Myometrial cell (primary cell): ENCODE measurements around the gene EIF4B. TPM values are rescaled to one million over a fixed set of nuclear protein-coding genes. Genes with fewer than 3 reads are reported as not detected.

Source experiments
- total RNA-seq: library from RNA; depleted of rRNA; stranded (reverse); fragments of >200 nt; gene quantifications from 2 replicates; pipeline ENCODE4 v1.2.3, GENCODE V29; 2015

The EIF4B gene
- 422 and 508 TPM in 2 replicates for total RNA-seq

GRCh38 chr12:53005986-53006809 lies at the start of gene EIF4B:
Gene EIF4B, plus strand, starts transcription at chr12:53006456. Its CDS starts 28 bp downstream, at chr12:53006484.

GRCh38 chr12:53049571-53050318 lies 43.5 kb downstream of the EIF4B start, which contains the start of gene TNS2:
Gene TNS2, plus strand, starts transcription at chr12:53050065. Its CDS starts 121 bp downstream, at chr12:53050186.

GRCh38 chr12:53079226-53080117 lies 73.2 kb downstream of the EIF4B start, which contains the start of gene SPRYD3:
Gene SPRYD3, minus strand, starts transcription at chr12:53079390. Its CDS starts 57 bp downstream, at chr12:53079333.

Other genes with a start within 250 kb of the EIF4B start
- gene KRT76, start 229.1 kb upstream of the EIF4B start, total RNA-seq, result not detected in 2 replicates
- gene KRT3, start 210.3 kb upstream of the EIF4B start, total RNA-seq, result not detected in 2 replicates
- not detected in 2 replicates for gene KRT4, start 192.3 kb upstream of the EIF4B start, total RNA-seq
- not detected in 2 replicates for gene KRT79, start 172.1 kb upstream of the EIF4B start, total RNA-seq
- not detected in 2 replicates for gene KRT78, start 157.5 kb upstream of the EIF4B start, total RNA-seq
- 551 and 563 TPM in 2 replicates for gene KRT8, start 101.4 kb upstream of the EIF4B start, total RNA-seq
- gene KRT18, start 57.3 kb upstream of the EIF4B start, total RNA-seq, result 1,160 and 1,174 TPM in 2 replicates
- gene TNS2, start 43.6 kb downstream of the EIF4B start, total RNA-seq, result 80.5 and 88.8 TPM in 2 replicates
- 28.5 and 44.1 TPM in 2 replicates for gene SPRYD3, start 72.9 kb downstream of the EIF4B start, total RNA-seq
- gene IGFBP6, start 91.2 kb downstream of the EIF4B start, total RNA-seq, result 1,168 and 1,628 TPM in 2 replicates
- 0.18 and 0.29 TPM in 2 replicates for gene SOAT2, start 97.0 kb downstream of the EIF4B start, total RNA-seq
- gene ZNF740, start 174.3 kb downstream of the EIF4B start, total RNA-seq, result 6.3 and 6.6 TPM in 2 replicates
- 3.5 and 6.6 TPM in 2 replicates for gene CSAD, start 174.5 kb downstream of the EIF4B start, total RNA-seq
- 0.71 TPM in 1 of 2 replicates, not detected in the other for gene ITGB7, start 200.8 kb downstream of the EIF4B start, total RNA-seq
- gene RARG, start 225.8 kb downstream of the EIF4B start, total RNA-seq, result 37.7 and 49.9 TPM in 2 replicates